GM21390 (cell line): Measurements from ENCODE around the gene ELAC1.

Source experiments
- ATAC-seq: cut with Tn5 transposase; IDR thresholded peaks from one replicate; pipeline ENCODE4 v1.9.1; 2021; ENCODE audit not compliant: unreplicated experiment

Gene ELAC1

GRCh38 chr18:51017140-51017879 is 49.5 kb downstream of the ELAC1 start:
- no peak for ATAC-seq

GRCh38 chr18:51020536-51020935 is 52.7 kb downstream of the ELAC1 start:
- ATAC-seq: no peak

GRCh38 chr18:51021226-51021965 is 53.6 kb downstream of the ELAC1 start:
- no peak for ATAC-seq

- no peak for ATAC-seq
These were observed 57.7 kb downstream of the ELAC1 start for GRCh38 chr18:51025512-51025911.

GRCh38 chr18:51028201-51028805 is 60.5 kb downstream of the ELAC1 start:
- no peak for ATAC-seq

GRCh38 chr18:51029378-51029693 is 61.5 kb downstream of the ELAC1 start:
- ATAC-seq: no peak

- peak; percentile 74 for ATAC-seq
These were observed 62.1 kb downstream of the ELAC1 start, which contains the start of gene SMAD4 for GRCh38 chr18:51029694-51030536. Gene SMAD4 (plus strand): TSS chr18:51030213. CDS start chr18:51047047, 16,834 bp downstream.

- ATAC-seq: peak; percentile 57
These were observed 62.9 kb downstream of the ELAC1 start for GRCh38 chr18:51030537-51031258.

- no peak for ATAC-seq
These were observed 64.4 kb downstream of the ELAC1 start for GRCh38 chr18:51032193-51032592.

GRCh38 chr18:51037230-51037629 is 69.4 kb downstream of the ELAC1 start:
- no peak for ATAC-seq
